GM12875 (cell line): ENCODE measurements around the gene LRRC34.

ENCODE experiments used
- H3K4me3 ChIP-seq: one replicate; pipeline ENCODE4 v1.5.1; 2011; ENCODE audit warnings: low read depth, low read length, control low read depth
- TF ChIP-seq, protein P1 (sequence below): IDR thresholded peaks from 2 replicates; pipeline ENCODE4 v1.5.1; 2011; ENCODE audit warnings: low read depth, mild to moderate bottlenecking, control low read depth, inconsistent platforms, low read length, moderate library complexity, borderline replicate concordance; ENCODE audit not compliant: insufficient read depth

LRRC34 gene, protein sequence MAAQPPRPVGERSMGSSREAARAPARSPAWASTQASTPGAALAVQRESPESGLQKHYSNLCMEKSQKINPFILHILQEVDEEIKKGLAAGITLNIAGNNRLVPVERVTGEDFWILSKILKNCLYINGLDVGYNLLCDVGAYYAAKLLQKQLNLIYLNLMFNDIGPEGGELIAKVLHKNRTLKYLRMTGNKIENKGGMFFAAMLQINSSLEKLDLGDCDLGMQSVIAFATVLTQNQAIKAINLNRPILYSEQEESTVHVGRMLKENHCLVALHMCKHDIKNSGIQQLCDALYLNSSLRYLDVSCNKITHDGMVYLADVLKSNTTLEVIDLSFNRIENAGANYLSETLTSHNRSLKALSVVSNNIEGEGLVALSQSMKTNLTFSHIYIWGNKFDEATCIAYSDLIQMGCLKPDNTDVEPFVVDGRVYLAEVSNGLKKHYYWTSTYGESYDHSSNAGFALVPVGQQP

DNA sequence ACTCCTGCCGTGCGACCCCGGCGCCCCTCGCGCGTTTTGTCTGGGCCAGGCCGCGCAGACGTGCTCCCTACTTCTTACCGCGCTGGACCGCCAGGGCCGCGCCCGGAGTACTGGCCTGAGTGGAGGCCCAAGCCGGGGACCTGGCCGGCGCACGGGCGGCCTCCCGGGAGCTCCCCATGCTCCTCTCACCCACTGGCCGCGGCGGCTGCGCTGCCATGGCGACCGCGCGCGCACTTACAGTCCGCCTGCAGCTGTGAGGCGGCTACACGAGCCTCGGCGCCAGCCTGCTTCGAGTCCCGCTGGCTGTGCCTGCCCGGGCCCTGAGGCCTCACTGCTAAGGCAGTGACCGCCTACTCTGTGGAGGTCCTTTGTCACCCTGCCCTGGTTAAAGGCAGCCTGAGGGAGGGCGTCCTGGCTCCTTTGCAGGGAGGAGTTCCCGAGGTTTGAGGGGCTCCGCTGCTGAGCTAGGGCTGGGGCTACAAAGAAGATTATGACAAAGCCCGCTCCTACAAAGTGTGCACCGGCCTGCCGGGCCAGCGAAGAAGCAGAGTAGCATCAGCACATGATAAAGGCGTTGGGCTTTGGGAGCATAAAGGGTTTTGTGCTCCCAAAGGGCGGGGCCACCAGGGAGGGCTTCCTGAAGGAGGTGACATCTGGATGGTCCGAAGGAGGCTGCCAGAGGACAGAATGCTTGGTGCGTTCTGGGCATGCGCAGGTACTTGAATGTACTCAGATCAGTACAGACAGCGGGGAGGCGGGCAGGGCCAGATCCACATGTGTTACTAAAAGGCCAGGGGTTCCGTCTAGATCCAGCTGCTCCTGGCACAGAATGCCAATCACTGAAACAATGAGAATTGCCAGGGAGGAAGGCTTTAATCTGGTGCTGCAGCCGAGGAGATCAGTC, at the start of gene LRRC34, which contains the start of gene LRRIQ4:
TSS of gene LRRC34 (minus strand) at position 573 of the 904 bp plus-strand sequence. CDS start at position 217, 356 bp downstream.
TSS of gene LRRIQ4 (plus strand) at position 539 of the 904 bp plus-strand sequence. CDS start 9,052 bp downstream, outside the sequence.
- TF ChIP-seq, protein P1, sequence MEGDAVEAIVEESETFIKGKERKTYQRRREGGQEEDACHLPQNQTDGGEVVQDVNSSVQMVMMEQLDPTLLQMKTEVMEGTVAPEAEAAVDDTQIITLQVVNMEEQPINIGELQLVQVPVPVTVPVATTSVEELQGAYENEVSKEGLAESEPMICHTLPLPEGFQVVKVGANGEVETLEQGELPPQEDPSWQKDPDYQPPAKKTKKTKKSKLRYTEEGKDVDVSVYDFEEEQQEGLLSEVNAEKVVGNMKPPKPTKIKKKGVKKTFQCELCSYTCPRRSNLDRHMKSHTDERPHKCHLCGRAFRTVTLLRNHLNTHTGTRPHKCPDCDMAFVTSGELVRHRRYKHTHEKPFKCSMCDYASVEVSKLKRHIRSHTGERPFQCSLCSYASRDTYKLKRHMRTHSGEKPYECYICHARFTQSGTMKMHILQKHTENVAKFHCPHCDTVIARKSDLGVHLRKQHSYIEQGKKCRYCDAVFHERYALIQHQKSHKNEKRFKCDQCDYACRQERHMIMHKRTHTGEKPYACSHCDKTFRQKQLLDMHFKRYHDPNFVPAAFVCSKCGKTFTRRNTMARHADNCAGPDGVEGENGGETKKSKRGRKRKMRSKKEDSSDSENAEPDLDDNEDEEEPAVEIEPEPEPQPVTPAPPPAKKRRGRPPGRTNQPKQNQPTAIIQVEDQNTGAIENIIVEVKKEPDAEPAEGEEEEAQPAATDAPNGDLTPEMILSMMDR = no peak
- H3K4me3 ChIP-seq = peak within 1 kb of the TSS; percentile 87

DNA sequence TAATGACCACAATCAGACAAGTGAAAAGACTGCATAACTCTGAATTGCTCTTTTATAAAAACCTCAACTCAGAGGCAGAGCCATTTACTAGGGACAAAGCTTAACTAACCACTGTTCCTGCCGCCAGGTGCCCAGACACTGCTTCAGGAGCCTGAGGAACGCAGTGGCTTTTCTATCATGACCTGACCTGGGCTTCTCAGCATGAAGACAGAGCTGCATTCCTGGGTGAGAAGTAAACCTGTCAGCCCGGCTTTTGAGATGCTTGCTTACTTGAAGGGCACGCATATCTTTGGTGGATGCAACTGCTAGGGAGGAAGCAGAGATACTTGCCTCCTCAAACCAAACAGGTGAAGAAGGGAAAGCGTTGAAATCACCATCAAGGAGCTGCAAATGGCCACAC, 49.2 kb upstream of the LRRC34 start:
- TF ChIP-seq, protein P1 = no peak
- H3K4me3 ChIP-seq = no peak overlapping the region

DNA sequence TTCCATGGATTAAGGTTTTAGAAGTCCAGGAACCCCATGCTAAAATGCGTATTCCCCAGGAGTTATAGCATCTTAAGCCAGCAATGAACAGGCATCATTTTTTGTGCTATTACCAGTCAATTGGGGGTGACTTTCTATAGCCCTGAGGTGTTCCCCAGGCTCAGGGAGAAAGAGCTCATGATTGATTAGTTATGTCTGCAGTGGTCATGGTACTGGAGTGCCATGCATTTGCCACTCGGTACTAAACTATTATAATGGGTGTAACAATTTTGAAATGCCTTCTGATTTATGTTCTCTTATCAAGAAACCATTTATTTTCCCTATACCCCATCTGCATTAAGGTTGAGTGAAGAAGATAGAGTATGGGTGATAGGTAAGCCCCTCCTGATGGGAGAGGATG, 45.1 kb upstream of the LRRC34 start:
- no peak overlapping the region for H3K4me3 ChIP-seq
- TF ChIP-seq, protein P1 = no peak

DNA sequence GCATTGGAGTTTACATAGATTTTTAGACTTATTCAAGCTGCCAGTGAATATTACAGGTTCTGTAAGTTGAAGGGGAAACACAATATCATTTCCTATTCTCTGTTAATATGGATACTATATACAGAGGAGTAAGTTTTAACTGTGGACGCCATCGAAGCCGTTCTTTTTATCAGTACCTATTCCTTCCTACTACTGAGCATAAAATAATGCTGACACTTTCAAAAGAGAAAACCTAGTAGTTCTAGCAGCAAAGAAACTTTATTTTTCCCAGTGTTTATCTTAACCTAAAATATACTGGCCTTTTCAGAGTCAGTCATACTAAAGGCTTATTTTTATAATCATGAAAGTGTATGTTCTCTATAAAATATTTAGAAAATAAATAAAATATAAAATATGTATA, 42.8 kb upstream of the LRRC34 start:
- H3K4me3 ChIP-seq = no peak overlapping the region
- TF ChIP-seq, protein P1 = no peak

DNA sequence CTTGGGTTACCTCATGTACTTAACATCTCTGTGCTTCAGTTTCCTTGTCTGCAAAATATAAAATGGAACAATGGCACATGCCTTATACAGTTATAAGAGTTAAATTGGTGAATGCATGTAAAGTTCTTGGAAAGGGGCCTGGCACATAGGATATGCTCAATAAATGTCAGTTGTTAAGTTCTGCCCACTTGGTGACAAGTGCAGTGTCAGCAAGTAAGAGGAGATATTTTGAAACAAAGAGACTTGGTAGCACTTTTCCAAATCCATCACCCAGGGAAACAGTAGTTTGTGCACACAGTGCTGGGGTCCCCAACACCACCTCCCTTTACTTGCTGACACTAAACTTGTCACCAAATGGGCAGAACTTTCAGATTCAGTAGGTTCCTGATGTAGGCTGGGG, 37.9 kb upstream of the LRRC34 start:
- no peak overlapping the region for H3K4me3 ChIP-seq
- TF ChIP-seq, protein P1 = no peak

DNA sequence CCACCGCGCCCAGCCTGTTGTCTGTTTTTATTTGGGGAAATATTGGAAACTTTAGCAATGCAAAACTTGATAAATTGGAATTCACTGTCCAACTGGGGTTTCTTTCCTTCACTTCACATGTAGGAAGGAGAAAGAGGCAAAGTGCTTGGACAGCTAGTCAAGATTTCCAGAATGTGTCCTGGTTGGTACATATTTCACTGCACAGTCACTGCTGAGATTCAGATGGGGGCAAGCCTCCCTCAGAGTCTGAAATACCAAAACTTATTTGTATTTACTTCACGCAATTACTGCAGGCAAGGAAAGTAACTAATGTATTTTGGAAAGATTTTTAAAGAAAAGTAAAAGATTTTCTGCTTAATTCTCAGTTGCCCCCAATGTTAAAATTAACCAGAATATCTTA, 36.0 kb upstream of the LRRC34 start:
- no peak overlapping the region for H3K4me3 ChIP-seq
- TF ChIP-seq, protein P1 = no peak
